Hair follicular keratinocyte (primary cell): Measurements from ENCODE around the gene KRTAP19-7. TPM values are rescaled to one million over a fixed set of nuclear protein-coding genes. Genes with fewer than 3 reads are reported as not detected.

Source experiments
- total RNA-seq: library from RNA; depleted of rRNA; stranded (reverse); fragments of >200 nt; gene quantifications from 2 replicates; pipeline ENCODE4 v1.2.3, GENCODE V29; 2015

The KRTAP19-7 gene
- not detected in 2 replicates for total RNA-seq

GRCh38 chr21:30561264-30561895, at the start of gene KRTAP19-7:
Gene KRTAP19-7 (minus strand): TSS chr21:30561314. CDS start chr21:30561289, 25 bp downstream.

GRCh38 chr21:30600787-30601186, 39.7 kb upstream of the KRTAP19-7 start, which contains the start of gene KRTAP22-1:
Gene KRTAP22-1 (plus strand): TSS chr21:30601087.

GRCh38 chr21:30598802-30599201, 37.7 kb upstream of the KRTAP19-7 start, which contains the start of gene KRTAP6-2:
Gene KRTAP6-2 (minus strand): TSS chr21:30598902. CDS start chr21:30598874, 28 bp downstream.

GRCh38 chr21:30592140-30592539, 31.0 kb upstream of the KRTAP19-7 start, which contains the start of gene KRTAP6-3:
Gene KRTAP6-3 (plus strand): TSS chr21:30592440. CDS start chr21:30592446, 6 bp downstream.

GRCh38 chr21:30590297-30590696, 29.2 kb upstream of the KRTAP19-7 start, which contains the start of gene KRTAP22-2:
Gene KRTAP22-2 (minus strand): TSS chr21:30590397.

GRCh38 chr21:30541764-30542163, 19.4 kb downstream of the KRTAP19-7 start, which contains the start of gene KRTAP19-6:
Gene KRTAP19-6 (minus strand): TSS chr21:30541864. CDS start chr21:30541833, 31 bp downstream.

Other genes starting within 250 kb of the KRTAP19-7 start
- not detected in 2 replicates for gene KRTAP26-1, start 241.0 kb downstream of the KRTAP19-7 start, total RNA-seq
- gene KRTAP27-1, start 223.6 kb downstream of the KRTAP19-7 start, total RNA-seq, result not detected in 2 replicates
- not detected in 2 replicates for gene KRTAP23-1, start 212.7 kb downstream of the KRTAP19-7 start, total RNA-seq
- gene KRTAP13-2, start 189.0 kb downstream of the KRTAP19-7 start, total RNA-seq, result not detected in 2 replicates
- gene KRTAP13-1, start 165.3 kb downstream of the KRTAP19-7 start, total RNA-seq, result not detected in 2 replicates
- not detected in 2 replicates for gene KRTAP13-3, start 135.4 kb downstream of the KRTAP19-7 start, total RNA-seq
- not detected in 2 replicates for gene KRTAP13-4, start 131.1 kb downstream of the KRTAP19-7 start, total RNA-seq
- gene KRTAP15-1, start 121.0 kb downstream of the KRTAP19-7 start, total RNA-seq, result not detected in 2 replicates
- not detected in 2 replicates for gene KRTAP19-1, start 80.9 kb downstream of the KRTAP19-7 start, total RNA-seq
- gene KRTAP19-2, start 73.9 kb downstream of the KRTAP19-7 start, total RNA-seq, result not detected in 2 replicates
- not detected in 2 replicates for gene KRTAP19-3, start 69.3 kb downstream of the KRTAP19-7 start, total RNA-seq
- gene KRTAP19-4, start 64.1 kb downstream of the KRTAP19-7 start, total RNA-seq, result not detected in 2 replicates
- not detected in 2 replicates for gene KRTAP19-5, start 59.2 kb downstream of the KRTAP19-7 start, total RNA-seq
- gene KRTAP19-6, start 19.4 kb downstream of the KRTAP19-7 start, total RNA-seq, result not detected in 2 replicates
- not detected in 2 replicates for gene KRTAP22-2, start 29.1 kb upstream of the KRTAP19-7 start, total RNA-seq
- gene KRTAP6-3, start 31.1 kb upstream of the KRTAP19-7 start, total RNA-seq, result not detected in 2 replicates
- not detected in 2 replicates for gene KRTAP6-2, start 37.6 kb upstream of the KRTAP19-7 start, total RNA-seq
- not detected in 2 replicates for gene KRTAP22-1, start 39.8 kb upstream of the KRTAP19-7 start, total RNA-seq
- gene KRTAP6-1, start 52.6 kb upstream of the KRTAP19-7 start, total RNA-seq, result not detected in 2 replicates
- not detected in 2 replicates for gene KRTAP20-1, start 55.1 kb upstream of the KRTAP19-7 start, total RNA-seq
- gene KRTAP20-4, start 59.3 kb upstream of the KRTAP19-7 start, total RNA-seq, result not detected in 2 replicates
- gene KRTAP20-2, start 73.9 kb upstream of the KRTAP19-7 start, total RNA-seq, result not detected in 2 replicates
- gene KRTAP20-3, start 81.5 kb upstream of the KRTAP19-7 start, total RNA-seq, result not detected in 2 replicates
- not detected in 2 replicates for gene KRTAP21-3, start 157.5 kb upstream of the KRTAP19-7 start, total RNA-seq
- gene KRTAP21-2, start 185.9 kb upstream of the KRTAP19-7 start, total RNA-seq, result not detected in 2 replicates
- not detected in 2 replicates for gene KRTAP21-1, start 194.1 kb upstream of the KRTAP19-7 start, total RNA-seq